GM19099 (cell line): ENCODE data around the gene TMC7.

Source experiments
- POLR2A ChIP-seq: IDR thresholded peaks from 3 replicates; pipeline ENCODE4 v1.6.1; 2011; ENCODE audit warnings: low read depth; ENCODE audit not compliant: insufficient read length; ENCODE audit errors: extremely low read depth

Gene TMC7

GRCh38 chr16:19095654-19096053 is 111.9 kb downstream of the TMC7 start:
- TF ChIP-seq POLR2A = no peak

- TF ChIP-seq POLR2A = no peak
Observed at GRCh38 chr16:19098173-19098572, 114.4 kb downstream of the TMC7 start.

GRCh38 chr16:19102187-19102872 is 118.6 kb downstream of the TMC7 start:
- no peak for TF ChIP-seq POLR2A

GRCh38 chr16:19104607-19105006 is 120.9 kb downstream of the TMC7 start:
- no peak for TF ChIP-seq POLR2A

GRCh38 chr16:19105131-19105530 is 121.4 kb downstream of the TMC7 start:
- no peak for TF ChIP-seq POLR2A

- TF ChIP-seq POLR2A = no peak
Observed at GRCh38 chr16:19105891-19106624, 122.3 kb downstream of the TMC7 start.

GRCh38 chr16:19106625-19107020 is 122.9 kb downstream of the TMC7 start:
- TF ChIP-seq POLR2A = no peak

GRCh38 chr16:19108409-19109287 is 124.9 kb downstream of the TMC7 start:
- TF ChIP-seq POLR2A = no peak

- TF ChIP-seq POLR2A = no peak
Observed at GRCh38 chr16:19109288-19109664, 125.5 kb downstream of the TMC7 start.

- TF ChIP-seq POLR2A = no peak
Observed at GRCh38 chr16:19110537-19111360, 127.0 kb downstream of the TMC7 start.

- no peak for TF ChIP-seq POLR2A
Observed at GRCh38 chr16:19112099-19112407, 128.3 kb downstream of the TMC7 start.
